GM23338 (cell line): ENCODE data around the gene NLGN1. TPM values are rescaled to one million over a fixed set of nuclear protein-coding genes. Genes with fewer than 3 reads are reported as not detected.

Source experiments
- ATAC-seq: fragments of 200-7000 bp; cut with Tn5 transposase; 3 replicates; pipeline ENCODE4 v1.9.1; 2020
- DNase-seq: peaks from one replicate; pipeline ENCODE4 v3.0.0-alpha.2; 2015; ENCODE audit warnings: low spot score
- H2AFZ ChIP-seq: fragments of 200-600 bp; sonication (generic); 2 replicates; pipeline ENCODE4 v1.8.0; 2016; ENCODE audit warnings: antibody characterized with exemption, mild to moderate bottlenecking, moderate library complexity
- H3F3A ChIP-seq: fragments of 200-600 bp; sonication (generic); replicated peaks from 2 replicates; pipeline ENCODE4 v1.8.0; 2017; ENCODE audit warnings: antibody characterized with exemption, mixed run types, low read depth
- H3K27ac ChIP-seq: fragments of 200-600 bp; sonication (generic); 2 replicates; pipeline ENCODE4 v1.6.1; 2016; ENCODE audit warnings: low read depth
- H3K27me3 ChIP-seq: fragments of 200-600 bp; sonication (generic); 2 replicates; pipeline ENCODE4 v1.8.0; 2016; ENCODE audit warnings: mild to moderate bottlenecking, mixed run types, moderate library complexity; ENCODE audit not compliant: insufficient read depth
- H3K36me3 ChIP-seq: fragments of 200-600 bp; sonication (generic); 2 replicates; pipeline ENCODE4 v1.8.0; 2016; ENCODE audit warnings: mild to moderate bottlenecking; ENCODE audit not compliant: insufficient read depth
- H3K4me1 ChIP-seq: fragments of 200-600 bp; sonication (generic); 2 replicates; pipeline ENCODE4 v1.8.0; 2016; ENCODE audit warnings: mild to moderate bottlenecking, moderate library complexity; ENCODE audit not compliant: insufficient read depth
- H3K4me2 ChIP-seq: fragments of 200-600 bp; sonication (generic); 2 replicates; pipeline ENCODE4 v1.7.1; 2017; ENCODE audit warnings: mixed run types
- H3K4me3 ChIP-seq: fragments of 200-600 bp; sonication (generic); 2 replicates; pipeline ENCODE4 v1.6.1; 2016; ENCODE audit warnings: mixed run types
- H3K79me2 ChIP-seq: fragments of 200-600 bp; sonication (generic); replicated peaks from 2 replicates; pipeline ENCODE4 v1.8.0; 2017; ENCODE audit warnings: mild to moderate bottlenecking; ENCODE audit not compliant: insufficient read depth
- H3K9me2 ChIP-seq: fragments of 200-600 bp; sonication (generic); 2 replicates; pipeline ENCODE4 v1.8.0; 2017; ENCODE audit not compliant: insufficient read depth
- H4K20me1 ChIP-seq: fragments of 200-600 bp; sonication (generic); replicated peaks from 2 replicates; pipeline ENCODE4 v1.8.0; 2017; ENCODE audit warnings: mild to moderate bottlenecking; ENCODE audit not compliant: insufficient read depth
- H3K27ac Mint-ChIP-seq: 2 replicates; pipeline ENCODE4 v1.8.0; 2020; ENCODE audit warnings: inconsistent platforms, mild to moderate bottlenecking, moderate library complexity, mixed read lengths
- H3K27me3 Mint-ChIP-seq: 3 replicates; pipeline ENCODE4 v1.8.0; 2022; ENCODE audit warnings: low read depth, mild to moderate bottlenecking, moderate library complexity, mixed read lengths, inconsistent platforms; ENCODE audit not compliant: insufficient read depth, poor library complexity
- H3K36me3 Mint-ChIP-seq: 3 replicates; pipeline ENCODE4 v1.8.0; 2021; ENCODE audit warnings: low read depth, mild to moderate bottlenecking, inconsistent platforms, moderate library complexity, mixed read lengths
- H3K4me1 Mint-ChIP-seq: 3 replicates; pipeline ENCODE4 v1.8.0; 2020; ENCODE audit warnings: mild to moderate bottlenecking, inconsistent platforms, mixed read lengths
- H3K4me3 Mint-ChIP-seq: 3 replicates; pipeline ENCODE4 v1.8.0; 2021; ENCODE audit warnings: moderate library complexity, mild to moderate bottlenecking, inconsistent platforms, mixed read lengths
- H3K9me3 Mint-ChIP-seq: 3 replicates; pipeline ENCODE4 v1.8.0; 2020; ENCODE audit warnings: moderate library complexity, mild to moderate bottlenecking, inconsistent platforms, mixed read lengths
- CREB1 ChIP-seq: fragments of 250-450 bp; sonication (Bioruptor Pico); IDR thresholded peaks from 2 replicates; pipeline ENCODE4 v1.5.0; 2020; ENCODE audit warnings: low read depth, mild to moderate bottlenecking, moderate library complexity
- EZH2 ChIP-seq: fragments of 200-600 bp; sonication (generic); IDR thresholded peaks from one replicate; pipeline ENCODE4 v1.8.0; 2017; ENCODE audit warnings: antibody characterized with exemption, mild to moderate bottlenecking, low read depth; ENCODE audit not compliant: unreplicated experiment
- EZH2phosphoT487 ChIP-seq: fragments of 200-600 bp; sonication (generic); IDR thresholded peaks from one replicate; pipeline ENCODE4 v1.8.1; 2018; ENCODE audit warnings: antibody characterized with exemption; ENCODE audit not compliant: unreplicated experiment
- JUNB ChIP-seq: IDR thresholded peaks from one replicate; pipeline ENCODE4 v1.6.1; 2016; ENCODE audit warnings: antibody characterized with exemption; ENCODE audit not compliant: unreplicated experiment
- NANOG ChIP-seq: IDR thresholded peaks from 2 replicates; pipeline ENCODE4 v1.6.1; 2016; ENCODE audit warnings: antibody characterized with exemption, borderline replicate concordance
- POLR2AphosphoS5 ChIP-seq: IDR thresholded peaks from 2 replicates; pipeline ENCODE4 v1.6.1; 2016; ENCODE audit warnings: antibody characterized with exemption, low read depth
- STAT1 ChIP-seq: IDR thresholded peaks from one replicate; pipeline ENCODE4 v1.6.1; 2016; ENCODE audit warnings: antibody characterized with exemption; ENCODE audit not compliant: unreplicated experiment
- ZNF331 ChIP-seq: fragments of 250-450 bp; sonication (Bioruptor Pico); IDR thresholded peaks from 2 replicates; pipeline ENCODE4 v1.5.0; 2020; ENCODE audit warnings: low read depth, mild to moderate bottlenecking, moderate library complexity
- polyA plus RNA-seq: library from polyadenylated mRNA; unstranded; fragments of >200 nt; fragmentation: Nextera tagmentation; extraction: Ambion mirVana; gene quantifications from 2 replicates; pipeline ENCODE4 v1.2.1, GENCODE V29; 2016
- total RNA-seq: library from RNA; depleted of rRNA; stranded (reverse); fragments of >200 nt; shearing (Covaris generic); gene quantifications from 2 replicates; pipeline ENCODE4 v1.2.3, GENCODE V29; 2014
- TF ChIP-seq, protein P1 (sequence below), 2 experiments: fragments of 200-600 bp in 1 of 2; sonication (generic) in 1 of 2; conservative IDR thresholded peaks; 2 replicates each; pipeline versions ENCODE4 v1.5.1 to v1.6.1; 2016 to 2017; ENCODE audit warnings: antibody characterized with exemption in 2 of 2, low read depth in 2 of 2, mild to moderate bottlenecking in 2 of 2, moderate library complexity in 1 of 2
- TF ChIP-seq, protein P2 (sequence below): IDR thresholded peaks from one replicate; pipeline ENCODE4 v1.6.1; 2018; ENCODE audit warnings: antibody characterized with exemption; ENCODE audit not compliant: unreplicated experiment
- TF ChIP-seq, protein P3 (sequence below): fragments of 250-450 bp; sonication (Bioruptor Pico); IDR thresholded peaks from 2 replicates; pipeline ENCODE4 v1.5.0; 2020; ENCODE audit warnings: mild to moderate bottlenecking, moderate library complexity

Gene NLGN1
- total and polyA plus RNA-seq, 2 experiments from 2014 or later = 6.5 to 18.6 TPM

DNA sequence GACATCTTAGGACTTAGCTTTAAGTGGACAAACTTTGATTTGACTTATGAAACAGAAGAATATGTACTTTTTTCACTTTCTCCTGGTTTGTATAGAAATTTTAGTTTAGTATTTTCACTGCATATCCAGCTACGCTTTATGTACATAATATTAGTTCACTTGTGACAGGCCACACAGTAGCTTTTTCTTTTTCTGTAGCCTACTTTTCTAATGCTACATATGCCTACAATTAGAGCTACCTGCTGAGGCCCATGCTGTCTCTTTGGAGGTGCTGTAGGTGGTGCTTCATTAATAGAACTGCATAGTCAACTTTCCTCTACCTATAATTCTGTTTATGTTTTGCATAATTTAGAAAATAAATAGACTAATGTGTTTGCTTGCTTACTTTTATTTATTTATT lies 191.6 kb downstream of the NLGN1 start:
- Histone ChIP-seq H3K4me2 (no peak overlapping the region), H3F3A (no peaks in the 10 kb centered on the region), H3K4me1 (peaks cover 18% of the 10 kb centered on the region), H3K36me3 (no peaks in the 10 kb centered on the region), H3K79me2 (no peaks in the 10 kb centered on the region), H3K9me2 (peaks cover 5% of the 10 kb centered on the region), H3K27ac (no peak overlapping the region), H3K27me3 (peaks cover 5% of the 10 kb centered on the region), H4K20me1 (no peaks in the 10 kb centered on the region), H3K4me3 (no peak overlapping the region), H2AFZ (no peak overlapping the region)
- TF ChIP-seq EZH2phosphoT487 (no peak), POLR2AphosphoS5 (no peak), STAT1 (no peak), ZNF331 (no peak), JUNB (no peak), CREB1 (CRISPR knock-in tag) (no peak), NANOG (no peak), EZH2 (no peak)
- TF ChIP-seq, protein P1, sequence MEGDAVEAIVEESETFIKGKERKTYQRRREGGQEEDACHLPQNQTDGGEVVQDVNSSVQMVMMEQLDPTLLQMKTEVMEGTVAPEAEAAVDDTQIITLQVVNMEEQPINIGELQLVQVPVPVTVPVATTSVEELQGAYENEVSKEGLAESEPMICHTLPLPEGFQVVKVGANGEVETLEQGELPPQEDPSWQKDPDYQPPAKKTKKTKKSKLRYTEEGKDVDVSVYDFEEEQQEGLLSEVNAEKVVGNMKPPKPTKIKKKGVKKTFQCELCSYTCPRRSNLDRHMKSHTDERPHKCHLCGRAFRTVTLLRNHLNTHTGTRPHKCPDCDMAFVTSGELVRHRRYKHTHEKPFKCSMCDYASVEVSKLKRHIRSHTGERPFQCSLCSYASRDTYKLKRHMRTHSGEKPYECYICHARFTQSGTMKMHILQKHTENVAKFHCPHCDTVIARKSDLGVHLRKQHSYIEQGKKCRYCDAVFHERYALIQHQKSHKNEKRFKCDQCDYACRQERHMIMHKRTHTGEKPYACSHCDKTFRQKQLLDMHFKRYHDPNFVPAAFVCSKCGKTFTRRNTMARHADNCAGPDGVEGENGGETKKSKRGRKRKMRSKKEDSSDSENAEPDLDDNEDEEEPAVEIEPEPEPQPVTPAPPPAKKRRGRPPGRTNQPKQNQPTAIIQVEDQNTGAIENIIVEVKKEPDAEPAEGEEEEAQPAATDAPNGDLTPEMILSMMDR (conservative IDR thresholded peaks at IDR 0.05; ENCODE audit: low read depth in 2 of 2) = no peak
- TF ChIP-seq, protein P2, sequence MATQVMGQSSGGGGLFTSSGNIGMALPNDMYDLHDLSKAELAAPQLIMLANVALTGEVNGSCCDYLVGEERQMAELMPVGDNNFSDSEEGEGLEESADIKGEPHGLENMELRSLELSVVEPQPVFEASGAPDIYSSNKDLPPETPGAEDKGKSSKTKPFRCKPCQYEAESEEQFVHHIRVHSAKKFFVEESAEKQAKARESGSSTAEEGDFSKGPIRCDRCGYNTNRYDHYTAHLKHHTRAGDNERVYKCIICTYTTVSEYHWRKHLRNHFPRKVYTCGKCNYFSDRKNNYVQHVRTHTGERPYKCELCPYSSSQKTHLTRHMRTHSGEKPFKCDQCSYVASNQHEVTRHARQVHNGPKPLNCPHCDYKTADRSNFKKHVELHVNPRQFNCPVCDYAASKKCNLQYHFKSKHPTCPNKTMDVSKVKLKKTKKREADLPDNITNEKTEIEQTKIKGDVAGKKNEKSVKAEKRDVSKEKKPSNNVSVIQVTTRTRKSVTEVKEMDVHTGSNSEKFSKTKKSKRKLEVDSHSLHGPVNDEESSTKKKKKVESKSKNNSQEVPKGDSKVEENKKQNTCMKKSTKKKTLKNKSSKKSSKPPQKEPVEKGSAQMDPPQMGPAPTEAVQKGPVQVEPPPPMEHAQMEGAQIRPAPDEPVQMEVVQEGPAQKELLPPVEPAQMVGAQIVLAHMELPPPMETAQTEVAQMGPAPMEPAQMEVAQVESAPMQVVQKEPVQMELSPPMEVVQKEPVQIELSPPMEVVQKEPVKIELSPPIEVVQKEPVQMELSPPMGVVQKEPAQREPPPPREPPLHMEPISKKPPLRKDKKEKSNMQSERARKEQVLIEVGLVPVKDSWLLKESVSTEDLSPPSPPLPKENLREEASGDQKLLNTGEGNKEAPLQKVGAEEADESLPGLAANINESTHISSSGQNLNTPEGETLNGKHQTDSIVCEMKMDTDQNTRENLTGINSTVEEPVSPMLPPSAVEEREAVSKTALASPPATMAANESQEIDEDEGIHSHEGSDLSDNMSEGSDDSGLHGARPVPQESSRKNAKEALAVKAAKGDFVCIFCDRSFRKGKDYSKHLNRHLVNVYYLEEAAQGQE = no peak
- TF ChIP-seq, protein P3, sequence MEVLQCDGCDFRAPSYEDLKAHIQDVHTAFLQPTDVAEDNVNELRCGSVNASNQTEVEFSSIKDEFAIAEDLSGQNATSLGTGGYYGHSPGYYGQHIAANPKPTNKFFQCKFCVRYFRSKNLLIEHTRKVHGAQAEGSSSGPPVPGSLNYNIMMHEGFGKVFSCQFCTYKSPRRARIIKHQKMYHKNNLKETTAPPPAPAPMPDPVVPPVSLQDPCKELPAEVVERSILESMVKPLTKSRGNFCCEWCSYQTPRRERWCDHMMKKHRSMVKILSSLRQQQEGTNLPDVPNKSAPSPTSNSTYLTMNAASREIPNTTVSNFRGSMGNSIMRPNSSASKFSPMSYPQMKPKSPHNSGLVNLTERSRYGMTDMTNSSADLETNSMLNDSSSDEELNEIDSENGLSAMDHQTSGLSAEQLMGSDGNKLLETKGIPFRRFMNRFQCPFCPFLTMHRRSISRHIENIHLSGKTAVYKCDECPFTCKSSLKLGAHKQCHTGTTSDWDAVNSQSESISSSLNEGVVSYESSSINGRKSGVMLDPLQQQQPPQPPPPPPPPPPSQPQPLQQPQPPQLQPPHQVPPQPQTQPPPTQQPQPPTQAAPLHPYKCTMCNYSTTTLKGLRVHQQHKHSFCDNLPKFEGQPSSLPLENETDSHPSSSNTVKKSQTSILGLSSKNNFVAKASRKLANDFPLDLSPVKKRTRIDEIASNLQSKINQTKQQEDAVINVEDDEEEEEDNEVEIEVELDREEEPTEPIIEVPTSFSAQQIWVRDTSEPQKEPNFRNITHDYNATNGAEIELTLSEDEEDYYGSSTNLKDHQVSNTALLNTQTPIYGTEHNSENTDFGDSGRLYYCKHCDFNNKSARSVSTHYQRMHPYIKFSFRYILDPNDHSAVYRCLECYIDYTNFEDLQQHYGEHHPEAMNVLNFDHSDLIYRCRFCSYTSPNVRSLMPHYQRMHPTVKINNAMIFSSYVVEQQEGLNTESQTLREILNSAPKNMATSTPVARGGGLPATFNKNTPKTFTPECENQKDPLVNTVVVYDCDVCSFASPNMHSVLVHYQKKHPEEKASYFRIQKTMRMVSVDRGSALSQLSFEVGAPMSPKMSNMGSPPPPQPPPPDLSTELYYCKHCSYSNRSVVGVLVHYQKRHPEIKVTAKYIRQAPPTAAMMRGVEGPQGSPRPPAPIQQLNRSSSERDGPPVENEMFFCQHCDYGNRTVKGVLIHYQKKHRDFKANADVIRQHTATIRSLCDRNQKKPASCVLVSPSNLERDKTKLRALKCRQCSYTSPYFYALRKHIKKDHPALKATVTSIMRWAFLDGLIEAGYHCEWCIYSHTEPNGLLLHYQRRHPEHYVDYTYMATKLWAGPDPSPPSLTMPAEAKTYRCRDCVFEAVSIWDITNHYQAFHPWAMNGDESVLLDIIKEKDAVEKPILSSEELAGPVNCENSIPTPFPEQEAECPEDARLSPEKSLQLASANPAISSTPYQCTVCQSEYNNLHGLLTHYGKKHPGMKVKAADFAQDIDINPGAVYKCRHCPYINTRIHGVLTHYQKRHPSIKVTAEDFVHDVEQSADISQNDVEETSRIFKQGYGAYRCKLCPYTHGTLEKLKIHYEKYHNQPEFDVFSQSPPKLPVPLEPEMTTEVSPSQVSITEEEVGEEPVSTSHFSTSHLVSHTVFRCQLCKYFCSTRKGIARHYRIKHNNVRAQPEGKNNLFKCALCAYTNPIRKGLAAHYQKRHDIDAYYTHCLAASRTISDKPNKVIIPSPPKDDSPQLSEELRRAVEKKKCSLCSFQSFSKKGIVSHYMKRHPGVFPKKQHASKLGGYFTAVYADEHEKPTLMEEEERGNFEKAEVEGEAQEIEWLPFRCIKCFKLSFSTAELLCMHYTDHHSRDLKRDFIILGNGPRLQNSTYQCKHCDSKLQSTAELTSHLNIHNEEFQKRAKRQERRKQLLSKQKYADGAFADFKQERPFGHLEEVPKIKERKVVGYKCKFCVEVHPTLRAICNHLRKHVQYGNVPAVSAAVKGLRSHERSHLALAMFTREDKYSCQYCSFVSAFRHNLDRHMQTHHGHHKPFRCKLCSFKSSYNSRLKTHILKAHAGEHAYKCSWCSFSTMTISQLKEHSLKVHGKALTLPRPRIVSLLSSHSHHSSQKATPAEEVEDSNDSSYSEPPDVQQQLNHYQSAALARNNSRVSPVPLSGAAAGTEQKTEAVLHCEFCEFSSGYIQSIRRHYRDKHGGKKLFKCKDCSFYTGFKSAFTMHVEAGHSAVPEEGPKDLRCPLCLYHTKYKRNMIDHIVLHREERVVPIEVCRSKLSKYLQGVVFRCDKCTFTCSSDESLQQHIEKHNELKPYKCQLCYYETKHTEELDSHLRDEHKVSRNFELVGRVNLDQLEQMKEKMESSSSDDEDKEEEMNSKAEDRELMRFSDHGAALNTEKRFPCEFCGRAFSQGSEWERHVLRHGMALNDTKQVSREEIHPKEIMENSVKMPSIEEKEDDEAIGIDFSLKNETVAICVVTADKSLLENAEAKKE = no peak
- Mint-ChIP-seq H3K27ac (no peak overlapping the region), H3K4me1 (peaks cover 15% of the 10 kb centered on the region), H3K27me3 (peaks cover 9% of the 10 kb centered on the region), H3K4me3 (no peak overlapping the region), H3K36me3 (peaks cover 10% of the 10 kb centered on the region), H3K9me3 (peaks cover 2% of the 10 kb centered on the region; the same call in 1 of the 3 replicates)
- no peak for ATAC-seq
- DNase-seq = no peak
